Stimulated activated CD4-positive, alpha-beta T cell treated with anti-CD3 and anti-CD28 coated beads, Interleukin-15, amount 100 ng/mL, for 1 hour (primary cell): ENCODE data around the gene PRICKLE2.

Experiments
- DNase-seq, 2 donors: peaks; one replicate each; pipeline ENCODE4 v3.0.0-alpha.2; 2020; ENCODE audit warnings: low read depth in 1 of 2, low spot score in 1 of 2

PRICKLE2 gene

DNA sequence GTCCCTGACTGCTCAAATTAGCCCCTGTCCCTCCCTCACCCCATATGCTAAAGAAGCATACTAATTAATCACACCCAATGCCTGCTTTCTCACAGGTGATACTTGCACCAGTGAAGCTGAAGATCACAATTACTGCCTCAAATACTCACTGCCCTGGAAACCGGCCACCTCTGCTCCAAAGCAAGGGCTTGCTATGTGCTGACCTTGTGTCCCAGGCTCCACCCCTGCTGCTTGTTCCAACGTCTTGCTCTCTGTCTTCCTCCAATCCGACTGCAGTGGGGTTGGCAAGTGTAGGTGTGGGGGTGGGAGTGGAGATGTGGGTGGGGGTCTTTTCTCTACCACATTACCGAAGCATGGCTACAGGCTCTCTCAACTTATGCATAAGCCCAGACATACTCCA lies 146.3 kb downstream of the PRICKLE2 start:
- no peak for DNase-seq

DNA sequence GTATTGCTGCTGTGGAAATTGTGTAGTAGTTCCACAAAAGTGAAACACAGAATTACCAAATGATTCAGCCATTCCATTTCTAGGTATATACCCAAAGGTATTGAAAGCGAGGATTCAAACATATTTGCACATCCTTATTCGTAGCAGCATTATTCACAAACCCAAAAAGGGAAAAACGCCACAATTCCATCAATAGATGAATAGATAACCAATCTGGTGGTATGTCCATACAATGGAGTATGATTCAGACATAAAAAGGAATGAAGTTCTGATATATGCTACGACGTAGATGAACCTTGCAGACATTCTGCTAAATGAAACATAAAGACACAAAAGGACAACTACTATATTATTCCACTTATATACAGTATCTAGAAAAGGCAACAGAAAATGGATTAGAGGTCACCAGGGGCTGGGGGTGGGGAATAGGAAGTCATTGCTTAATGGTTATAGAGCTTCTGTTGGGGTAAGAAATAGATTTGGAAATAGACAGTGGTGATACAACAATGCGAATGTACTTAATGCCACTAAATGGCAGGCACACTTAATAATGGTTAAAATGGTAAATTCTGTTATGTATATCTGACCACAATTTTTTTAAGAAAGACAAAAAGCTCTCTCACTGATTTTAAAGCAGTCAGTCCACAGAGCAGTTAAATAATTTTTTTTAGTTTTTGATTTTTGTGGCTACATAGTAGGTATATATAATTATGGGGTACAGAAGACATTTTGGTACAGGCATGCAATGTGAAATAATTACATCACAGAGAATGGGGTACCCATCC lies 150.2 kb downstream of the PRICKLE2 start:
- DNase-seq: no peak

DNA sequence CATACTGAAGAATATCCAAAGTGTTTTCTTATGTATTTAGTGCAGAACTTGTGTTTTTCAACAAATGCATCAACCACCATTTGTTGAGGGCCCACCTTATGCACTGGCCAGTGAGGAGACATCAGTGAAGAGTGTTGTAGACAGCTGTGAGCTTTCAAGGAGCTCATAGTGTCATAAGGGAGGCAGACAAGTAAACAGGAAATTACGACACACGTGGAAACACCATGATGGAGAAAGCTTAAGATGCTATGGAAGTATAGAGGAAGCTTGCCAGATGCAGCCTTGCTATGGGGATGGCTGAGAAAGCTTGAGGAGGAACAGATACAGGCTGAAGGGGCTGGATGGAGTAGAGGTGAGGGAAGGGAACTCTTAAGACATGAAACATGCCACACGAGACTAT lies 151.2 kb downstream of the PRICKLE2 start:
- no peak for DNase-seq

DNA sequence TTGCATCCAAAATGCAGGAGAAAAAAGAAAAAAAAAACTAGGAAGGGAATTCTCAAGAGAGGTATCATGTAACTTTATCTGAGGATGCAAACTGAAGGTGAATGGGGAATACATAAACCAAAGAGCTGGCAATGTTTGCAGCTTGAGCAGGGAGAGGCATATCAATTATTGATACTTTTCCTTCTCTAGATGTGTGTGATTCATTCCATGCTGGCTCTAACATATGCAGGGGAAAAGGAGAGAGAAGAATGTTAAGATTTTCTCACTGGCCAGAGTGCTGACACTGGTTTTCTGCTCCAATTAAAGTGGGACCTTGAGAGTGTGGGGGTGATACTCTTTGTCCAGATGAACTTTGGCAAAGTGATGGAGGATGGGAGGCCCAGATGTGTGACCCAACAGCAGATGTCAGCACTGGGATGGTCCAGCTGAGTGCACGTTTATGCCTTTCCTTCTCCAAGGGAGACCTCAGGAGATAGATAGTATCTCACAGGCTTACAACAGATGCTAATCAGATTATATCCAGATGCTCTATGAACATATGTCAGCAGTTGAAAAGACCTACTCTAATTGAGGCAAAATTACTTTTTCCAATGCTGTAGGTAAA lies 152.0 kb downstream of the PRICKLE2 start:
- no peak for DNase-seq

DNA sequence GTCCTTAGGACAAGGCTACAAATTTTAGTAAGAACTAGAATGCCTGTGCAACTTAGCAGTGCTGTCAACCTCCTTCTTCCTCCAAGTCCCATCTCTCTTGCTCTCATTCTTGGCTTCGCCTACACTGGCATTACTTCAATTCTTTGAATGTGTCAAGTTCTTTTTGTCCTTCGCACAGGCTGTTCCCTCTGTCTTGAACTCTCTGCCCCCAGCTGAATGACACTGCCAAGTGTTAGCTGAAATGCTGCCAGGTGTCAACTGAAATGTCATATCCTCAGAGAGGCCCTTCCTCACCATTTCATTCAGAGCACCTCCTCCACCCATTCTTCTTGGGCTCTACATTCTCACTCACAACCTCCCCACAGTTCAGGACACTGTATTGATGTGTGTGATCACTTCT lies 153.1 kb downstream of the PRICKLE2 start:
- DNase-seq: no peak

DNA sequence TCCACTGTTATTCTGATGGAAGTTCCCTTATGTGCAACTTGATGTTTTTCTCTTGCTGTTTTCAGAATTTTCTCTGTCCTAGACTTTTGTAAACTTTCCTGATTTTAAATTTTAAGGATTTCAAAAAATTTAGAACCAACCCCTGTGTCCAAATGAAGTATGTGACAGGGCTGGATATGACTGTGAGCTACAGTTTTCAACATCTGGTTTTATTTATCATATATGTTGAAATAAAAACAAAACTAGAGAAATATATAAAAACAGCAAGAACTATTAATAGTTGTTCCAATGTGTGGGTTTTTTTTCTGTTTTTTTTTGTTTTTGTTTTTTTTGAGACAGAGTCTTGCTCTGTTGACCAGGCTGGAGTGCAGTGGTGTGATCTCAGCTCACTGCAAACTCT lies 154.6 kb downstream of the PRICKLE2 start:
- DNase-seq: no peak

DNA sequence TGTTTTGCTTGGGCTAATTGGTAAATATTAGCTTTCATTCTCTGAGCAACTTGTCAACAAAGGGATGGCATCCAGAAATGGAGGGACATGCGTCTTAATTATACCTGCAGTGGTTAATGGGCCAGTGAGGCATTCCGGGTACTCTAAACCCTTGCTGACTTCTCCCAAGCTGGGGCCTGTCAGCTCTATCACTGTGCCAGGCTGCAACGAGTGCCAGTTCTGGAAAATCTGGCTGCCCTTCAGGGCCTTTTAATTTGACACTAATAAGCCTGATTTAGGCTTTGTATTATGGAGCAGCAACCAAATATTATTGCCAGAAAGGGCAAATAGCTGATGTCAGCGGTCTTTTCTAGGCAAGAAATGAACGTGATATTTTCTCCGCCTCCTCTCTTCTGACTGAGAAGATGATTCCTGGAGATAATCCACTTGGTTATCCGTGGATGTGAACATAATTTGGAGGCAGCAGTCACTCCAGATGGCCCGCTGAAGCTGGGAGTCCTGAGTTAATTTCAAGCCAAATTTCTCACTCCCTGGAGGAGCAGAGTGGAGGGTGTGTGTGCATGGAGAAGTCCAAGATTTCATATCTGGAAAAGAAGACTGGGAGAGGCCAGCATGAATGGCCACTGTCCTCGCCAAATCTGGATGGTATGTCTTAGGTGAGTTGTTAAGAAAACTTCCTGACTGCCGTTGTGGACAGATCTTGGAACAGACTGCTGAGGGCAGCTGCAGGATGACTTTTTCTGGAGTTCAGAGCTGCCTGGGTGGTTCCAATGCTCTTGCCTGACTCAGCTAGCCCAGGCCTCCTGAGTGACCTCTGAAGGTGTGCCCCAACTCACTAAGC lies 157.5 kb downstream of the PRICKLE2 start:
- DNase-seq: no peak

DNA sequence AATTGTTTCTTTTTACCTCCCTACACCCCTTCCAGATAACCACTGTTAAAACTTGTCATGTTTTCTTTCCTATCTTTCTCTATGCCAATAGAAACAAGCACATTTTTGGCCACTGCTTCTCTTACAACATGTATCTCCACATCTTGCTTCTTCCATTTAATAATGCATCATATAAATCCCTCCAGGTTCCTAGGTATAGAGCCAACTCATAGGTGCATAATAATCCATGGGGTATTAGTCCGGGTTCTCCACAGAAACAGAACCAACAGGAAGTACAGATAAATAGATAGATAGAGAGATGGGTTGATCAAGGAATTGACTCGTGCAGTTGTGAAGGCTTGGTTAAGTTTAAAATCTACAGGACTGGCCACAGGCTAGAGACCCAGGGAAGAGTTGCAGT lies 160.5 kb downstream of the PRICKLE2 start:
- no peak for DNase-seq

DNA sequence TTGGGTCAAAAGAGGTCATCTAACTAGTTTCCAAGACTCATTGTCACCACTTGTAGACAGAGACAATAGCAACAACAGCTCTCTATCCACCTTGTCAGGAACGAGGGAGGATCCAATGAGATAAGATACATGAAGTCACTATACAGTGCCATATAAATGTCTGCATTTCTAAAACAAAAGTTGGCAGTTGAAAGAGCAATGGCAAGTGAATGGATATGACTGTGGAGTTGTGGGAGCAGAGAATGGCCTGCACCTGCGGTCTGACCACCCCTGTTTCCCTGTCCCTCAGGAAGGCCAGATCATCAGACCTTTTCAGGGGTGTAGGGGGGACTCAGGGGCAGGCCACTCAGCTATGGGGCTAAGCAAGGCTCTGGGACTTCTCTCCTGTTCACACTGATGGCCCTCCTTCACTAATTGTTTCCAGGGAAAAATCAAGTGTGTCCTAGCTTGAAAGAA lies 161.3 kb downstream of the PRICKLE2 start:
- no peak for DNase-seq

DNA sequence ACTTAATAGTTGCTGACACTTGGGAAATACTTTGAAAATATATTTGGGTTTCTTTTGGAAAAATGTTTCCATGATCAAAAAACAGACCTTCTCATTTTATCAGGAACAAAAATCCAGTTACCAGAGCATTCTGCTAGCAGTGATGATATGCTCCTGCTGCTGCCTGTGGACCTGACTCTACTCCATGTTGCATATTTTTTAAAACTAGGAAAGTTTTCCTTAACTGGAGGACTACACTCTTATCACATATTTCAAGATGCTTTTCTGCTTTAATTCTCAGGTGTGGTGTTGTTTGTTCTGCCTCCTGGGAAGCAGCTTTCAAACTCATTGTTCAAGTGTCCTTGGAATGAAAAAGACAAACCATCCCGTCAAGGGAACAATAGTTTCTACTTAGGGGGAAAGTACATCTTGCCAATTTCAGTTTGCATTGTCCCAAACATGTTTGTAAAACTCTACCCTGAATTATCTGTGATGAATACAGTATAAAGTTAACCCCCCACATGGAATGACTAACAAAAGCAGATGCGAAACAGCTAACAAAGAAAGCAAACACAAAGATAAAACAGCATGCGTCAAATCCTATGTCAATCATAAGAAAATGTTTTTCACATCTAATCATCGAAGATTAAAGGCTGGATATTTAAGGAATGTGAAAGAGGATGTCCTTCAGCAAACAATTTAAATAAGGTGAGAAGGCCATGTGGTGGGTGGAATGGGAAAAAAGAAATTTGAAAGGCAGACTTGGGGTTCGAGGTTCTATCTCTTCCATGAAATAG lies 161.9 kb downstream of the PRICKLE2 start:
- no peak for DNase-seq

DNA sequence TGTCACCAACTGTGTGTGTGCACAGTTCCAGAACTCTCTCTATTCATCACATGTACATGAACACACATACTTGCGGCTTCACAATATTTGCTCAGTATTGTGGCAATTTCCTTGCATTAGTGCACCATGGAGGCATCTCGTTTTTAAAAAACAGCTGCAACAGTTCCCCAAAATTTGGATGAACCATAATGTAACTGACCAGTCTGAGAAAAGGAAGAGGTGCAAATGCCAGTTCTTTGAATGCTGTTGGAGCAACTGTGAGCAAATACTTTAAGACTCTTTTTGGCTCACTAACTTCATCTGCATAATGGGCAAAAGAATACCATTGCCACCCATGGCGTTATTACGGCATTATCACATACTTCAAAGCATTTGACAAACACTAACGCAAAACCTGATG lies 163.6 kb downstream of the PRICKLE2 start:
- no peak for DNase-seq

DNA sequence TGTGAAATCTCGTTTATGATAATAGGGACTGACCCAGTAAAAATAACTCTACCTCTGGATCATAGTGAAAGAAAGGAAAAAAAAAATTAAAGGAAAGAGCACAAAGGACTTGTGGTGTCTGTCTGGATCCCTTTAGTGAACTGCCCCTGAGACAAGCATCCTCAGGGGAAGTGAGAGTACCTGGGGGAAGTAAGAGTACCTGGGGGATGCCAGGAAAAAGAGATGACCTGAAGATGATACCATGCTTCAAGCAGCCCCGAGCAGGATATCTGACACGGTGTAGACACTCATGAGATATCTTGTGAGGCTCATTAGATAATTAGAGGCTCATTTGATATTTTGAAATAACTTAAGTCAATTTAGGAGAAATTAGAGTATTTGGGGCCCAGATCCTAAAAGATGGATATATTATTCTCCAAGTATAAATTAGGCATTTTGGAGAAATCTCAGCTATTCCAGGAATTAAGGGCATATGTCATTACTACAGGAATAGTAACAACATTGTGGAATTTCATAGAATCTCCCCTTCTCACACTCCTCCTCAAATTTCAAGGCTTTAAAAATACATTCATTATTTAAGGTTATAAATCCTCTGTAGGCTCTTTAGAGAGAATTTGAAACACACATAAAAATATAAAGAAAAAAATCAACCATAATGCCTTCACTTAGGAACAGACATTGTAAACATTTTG lies 165.6 kb downstream of the PRICKLE2 start:
- no peak for DNase-seq

DNA sequence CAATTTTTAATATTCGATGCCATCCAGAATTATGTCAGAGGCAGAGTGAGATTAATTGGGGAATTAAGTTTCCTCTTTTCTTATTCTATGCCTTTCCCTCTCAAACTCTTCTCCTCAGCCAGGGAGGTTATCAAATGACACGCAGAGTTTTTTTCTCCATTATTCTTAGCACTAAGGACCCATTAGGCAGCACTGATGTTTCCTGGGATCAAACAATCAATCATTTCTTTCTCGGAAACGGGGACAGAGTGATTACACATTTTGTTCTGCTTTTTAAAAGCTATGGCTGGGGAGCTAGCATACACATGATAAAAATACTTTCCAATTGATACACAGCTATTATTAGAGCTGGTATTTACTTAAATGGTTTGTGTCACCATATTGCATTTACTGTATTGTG lies 166.7 kb downstream of the PRICKLE2 start:
- DNase-seq: no peak

DNA sequence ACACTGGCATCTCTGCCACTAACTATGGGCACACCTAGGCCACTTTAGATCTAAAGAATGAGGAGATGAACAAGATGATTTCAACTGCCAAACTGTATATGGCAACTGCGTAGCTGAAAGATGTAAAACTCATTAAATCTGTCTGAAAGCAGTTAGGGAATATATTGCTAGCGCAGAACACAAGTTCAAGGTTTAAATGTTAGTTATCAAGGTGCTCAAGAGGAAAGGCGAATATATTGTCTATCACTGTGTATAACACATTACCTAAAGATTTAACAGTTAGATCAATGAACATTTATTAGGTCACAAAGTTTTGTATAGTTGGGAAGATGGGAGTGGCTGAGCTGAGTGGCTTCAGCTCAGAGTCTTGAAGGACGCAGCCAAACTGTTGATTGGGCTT lies 168.0 kb downstream of the PRICKLE2 start:
- no peak for DNase-seq

DNA sequence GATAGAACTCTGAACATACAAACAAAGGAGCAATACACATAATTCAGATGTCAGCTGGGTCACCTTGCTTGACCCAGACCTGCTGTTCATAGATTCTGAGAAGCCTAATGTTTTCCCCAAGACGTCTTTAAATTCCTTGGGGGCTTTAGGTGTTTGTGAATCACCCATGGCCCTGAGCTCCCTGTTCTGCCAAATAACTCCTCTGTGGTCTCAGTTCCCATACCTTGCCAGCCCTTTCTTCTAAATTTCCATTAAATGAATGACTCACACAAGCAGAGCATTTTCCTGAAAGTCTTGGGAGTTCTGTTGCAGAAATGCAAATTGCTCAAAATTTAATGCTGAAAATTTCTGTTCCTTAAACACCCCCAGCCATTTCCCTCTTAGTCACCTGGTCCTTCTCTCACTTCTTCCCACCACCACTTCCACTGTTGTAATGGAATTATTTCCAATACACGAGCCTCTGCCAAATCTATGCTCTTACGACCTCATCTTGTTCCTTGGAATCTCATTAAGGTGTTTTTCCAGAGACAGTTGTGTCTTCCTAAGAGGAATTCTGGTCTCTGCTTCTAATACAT lies 168.6 kb downstream of the PRICKLE2 start:
- no peak for DNase-seq

DNA sequence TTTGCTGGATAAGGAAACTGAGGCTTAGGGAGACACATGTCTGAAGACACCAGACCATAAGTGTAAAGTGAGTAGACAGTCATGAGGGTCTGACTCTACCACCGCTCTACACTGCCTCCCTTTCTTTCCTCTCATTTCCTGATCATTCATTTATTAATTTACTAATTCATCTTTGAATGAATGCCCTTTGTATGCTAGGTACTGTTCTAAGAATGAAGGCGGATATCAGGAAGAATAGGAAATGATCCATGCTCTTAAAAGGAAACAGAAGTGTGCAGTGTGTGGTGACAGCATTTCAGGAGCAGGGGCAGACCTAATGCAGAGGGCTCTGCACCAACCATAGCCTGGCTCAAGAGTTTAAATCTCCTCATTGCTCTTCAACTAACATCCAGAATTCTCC lies 170.2 kb downstream of the PRICKLE2 start:
- no peak for DNase-seq

DNA sequence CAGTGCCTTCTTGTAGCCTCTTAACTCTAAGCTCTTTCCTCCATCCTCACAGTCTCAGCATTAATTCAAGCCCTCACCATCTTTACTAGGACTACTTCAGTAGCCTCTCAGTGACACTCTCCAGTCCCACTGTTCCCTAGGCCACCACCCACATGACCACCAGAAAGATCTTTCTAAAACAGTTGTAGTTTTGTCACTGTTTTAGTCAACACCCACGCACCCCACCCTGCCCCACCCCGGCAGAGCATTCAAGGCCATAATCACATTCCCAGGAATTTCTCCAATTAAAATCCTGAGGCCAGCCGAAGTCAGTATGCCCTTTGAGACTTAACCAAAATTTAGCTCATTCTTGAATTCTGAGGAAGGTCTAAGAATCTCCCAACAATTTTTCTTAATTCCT lies 170.8 kb downstream of the PRICKLE2 start:
- DNase-seq: no peak

DNA sequence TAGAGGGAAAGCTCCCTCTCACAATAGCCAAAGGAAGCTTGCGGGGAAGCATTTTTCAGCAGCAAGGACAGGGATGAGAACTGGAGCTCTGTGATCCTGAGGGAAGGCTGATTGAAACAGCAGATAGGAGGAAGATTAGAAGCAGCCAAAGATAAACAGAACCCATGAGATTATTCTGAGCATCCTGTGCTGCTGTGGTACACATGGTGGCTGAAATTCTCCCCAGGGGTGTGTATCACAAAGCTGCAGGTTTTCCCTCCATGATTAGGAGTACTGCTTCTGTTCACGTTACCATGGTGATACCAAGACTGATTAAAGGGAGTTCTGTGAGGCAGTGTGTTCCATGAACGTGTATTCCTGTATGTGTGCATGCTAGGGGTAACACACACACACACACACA lies 171.7 kb downstream of the PRICKLE2 start:
- no peak for DNase-seq

DNA sequence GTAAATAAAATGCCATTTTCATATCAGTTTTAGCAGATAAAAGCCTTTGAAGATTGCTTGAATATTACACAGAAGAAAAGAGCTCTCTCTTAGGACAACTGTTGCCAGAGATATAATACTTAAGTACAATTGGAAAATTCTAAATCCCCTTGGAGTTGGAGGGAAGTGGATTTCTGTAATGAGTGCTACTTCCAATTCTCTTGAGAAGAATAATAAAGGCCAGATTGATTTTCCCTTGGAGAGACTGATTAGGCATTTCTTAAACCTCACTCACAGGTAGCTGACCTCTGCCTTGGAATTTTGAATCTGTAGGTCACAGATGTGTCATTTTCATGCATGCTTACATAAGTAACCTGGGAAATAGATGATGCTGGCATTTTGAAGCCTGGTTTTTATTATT lies 172.1 kb downstream of the PRICKLE2 start:
- DNase-seq: no peak

DNA sequence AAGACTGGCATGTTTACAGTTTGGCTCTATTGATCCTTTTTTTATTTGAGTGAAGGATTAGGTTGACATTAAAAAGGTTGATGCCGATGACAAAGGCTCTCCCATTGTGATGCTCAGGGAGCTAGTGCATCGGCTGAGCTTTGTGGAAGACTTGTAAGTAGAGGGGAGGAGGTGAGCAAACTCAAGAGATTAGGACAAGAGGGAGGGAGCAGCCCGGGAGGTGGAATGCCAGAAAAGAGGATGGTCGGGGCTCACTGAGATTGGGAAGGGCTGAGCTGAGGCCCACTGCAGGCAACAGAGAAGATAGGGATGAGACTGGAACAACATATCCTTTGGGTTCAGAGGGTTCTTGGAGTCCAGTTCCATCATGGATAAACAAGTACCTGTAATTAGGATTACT lies 175.4 kb downstream of the PRICKLE2 start:
- no peak for DNase-seq
